Motor neuron (in vitro differentiated cells): ENCODE data around the gene MAGI2. TPM values are rescaled to one million over a fixed set of nuclear protein-coding genes. Genes with fewer than 3 reads are reported as not detected.
"Not testable (repeated sequence)": the region's sequence is repeated elsewhere in the genome, so short reads cannot be mapped to it uniquely, and the experiment has no call there.

Experiments
- ATAC-seq, 8 experiments: fragments of 200-7000 bp; cut with Tn5 transposase; replicated peaks in 6 of 8; 2 replicates each; pipeline ENCODE4 v1.8.0; 2021; ENCODE audit warnings: mild to moderate bottlenecking in 8 of 8, moderate library complexity in 8 of 8
- H3K27ac ChIP-seq, 2 donors: fragments of 250-450 bp; sonication (Bioruptor Pico); 2 replicates each; pipeline ENCODE4 v1.9.0; 2021; ENCODE audit warnings: antibody characterized with exemption in 2 of 2, mild to moderate bottlenecking in 2 of 2, moderate library complexity in 1 of 2
- H3K4me1 ChIP-seq, 2 donors: fragments of 250-450 bp; sonication (Bioruptor Pico); replicated peaks in 1 of 2; 2 replicates each; pipeline ENCODE4 v1.6.1; 2021; ENCODE audit warnings: antibody characterized with exemption in 2 of 2, mild to moderate bottlenecking in 2 of 2, moderate library complexity in 1 of 2
- H3K4me3 ChIP-seq, 5 donors: fragments of 250-450 bp; sonication (Bioruptor Pico); 2 replicates each; pipeline ENCODE4 v1.9.0; 2021; ENCODE audit warnings: antibody characterized with exemption in 5 of 5, mild to moderate bottlenecking in 5 of 5, moderate library complexity in 4 of 5
- WGBS, 10 experiments: fragments of 450-650 bp; shearing (Covaris generic); methylation state at CpG; one replicate each; pipeline ENCODE4 v1.0.0; 2022; 5-methylcytosine and 5-hydroxymethylcytosine counted together
- in situ Hi-C, 9 experiments: fragments of 400-800 bp; cut with MboI; loops; one replicate each; pipeline ENCODE4 v1.15.0; 2021; ENCODE audit warnings: low sequenced_read_pairs in 9 of 9, low pct_unique_long_range_greater_than_20kb in 2 of 9; ENCODE audit not compliant: unreplicated experiment in 9 of 9
- total RNA-seq, 8 experiments: library from RNA; unstranded; fragments of 300-600 nt; gene quantifications; 2 replicates each; pipeline versions ENCODE4 v1.2.3 to v1.2.4, GENCODE V29; 2022

The MAGI2 gene
- total RNA-seq, 8 experiments from 2014 or later, result 8.8 to 81.9 (median 28.2) TPM

DNA sequence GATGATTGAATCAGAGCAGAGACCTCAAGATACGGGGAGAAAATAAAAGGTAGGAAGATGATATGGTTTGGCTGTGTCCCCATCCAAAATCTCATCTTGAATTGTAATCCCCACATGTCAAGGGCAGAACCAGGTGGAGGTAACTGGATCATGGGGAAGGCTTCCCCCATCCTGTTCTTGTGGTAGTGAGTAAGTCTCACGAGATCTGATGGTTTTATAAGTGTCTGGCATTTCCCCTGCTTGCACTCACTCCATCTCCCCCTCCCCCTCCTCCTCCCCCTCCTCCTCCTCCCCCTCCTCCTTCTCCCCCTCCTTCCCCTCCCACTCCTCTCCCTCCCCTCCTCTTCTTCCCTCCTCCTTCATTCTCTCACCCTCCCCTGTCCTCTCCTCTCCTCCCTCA lies 950.2 kb downstream of the MAGI2 start:
- H3K27ac ChIP-seq, ATAC-seq, H3K4me3 ChIP-seq, H3K4me1 ChIP-seq: not testable (repeated sequence)
- 63 to 100% (median 100%) methylated on average over 1 of the region's 2 CpGs; no CpG with 5 or more reads in 7 of the 10 experiments for WGBS, 10 experiments
- in situ Hi-C loops, result loop anchor here in 1 of 9 experiments (25.0 kb wide), 1 partner anchor 434 kb away; no protein-coding TSS in a partner anchor

DNA sequence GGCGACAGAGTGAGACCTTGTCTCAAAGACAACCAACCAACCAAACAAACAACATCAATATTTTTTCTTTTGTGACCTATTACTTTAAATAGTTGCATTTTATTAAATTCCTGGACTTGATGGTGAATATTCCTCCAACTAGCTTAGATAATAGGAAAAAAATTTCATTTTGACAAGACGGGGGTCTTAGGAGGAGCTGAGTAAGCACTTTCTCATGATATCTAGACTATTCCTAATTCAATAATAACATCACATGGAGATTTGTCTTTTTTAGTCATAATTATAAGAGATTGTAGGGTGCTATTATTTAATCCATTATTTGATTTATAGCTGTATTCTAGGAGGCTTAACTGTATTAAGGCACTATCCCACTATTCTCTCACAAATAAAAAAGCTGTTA lies 952.4 kb downstream of the MAGI2 start:
- H3K4me1 ChIP-seq, result no peaks in the 10 kb centered on the region
- in situ Hi-C loops, result loop anchor here in 1 of 9 experiments (25.0 kb wide), 1 partner anchor 436 kb away; no protein-coding TSS in a partner anchor
- no peak overlapping the region for H3K27ac ChIP-seq
- no peak overlapping the region for H3K4me3 ChIP-seq
- ATAC-seq, result no peak
- WGBS, 10 experiments, result 79 to 100% (median 100%) methylated on average over 1 to 2 of the region's 2 CpGs; no CpG with 5 or more reads in 2 of the 10 experiments

DNA sequence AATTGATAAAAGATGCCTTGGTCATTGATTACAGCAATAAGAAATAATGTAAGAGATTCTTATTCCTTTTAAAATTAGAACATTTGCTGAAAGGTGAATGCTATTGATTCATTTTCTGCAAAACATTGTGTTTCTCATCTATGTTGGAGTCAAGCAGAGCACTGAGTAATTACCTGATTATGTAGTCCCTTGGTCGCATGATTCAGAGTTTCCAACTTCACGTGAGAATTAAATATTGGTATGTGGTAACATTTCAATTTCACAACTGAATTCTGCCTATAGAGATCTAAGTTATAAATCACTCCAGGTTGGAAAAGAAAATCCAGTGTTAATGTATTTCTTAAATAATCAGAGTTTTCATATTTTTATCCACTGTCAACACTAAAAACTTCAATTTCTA lies 953.5 kb downstream of the MAGI2 start:
- Histone ChIP-seq H3K4me3 (no peak overlapping the region), H3K4me1 (no peaks in the 10 kb centered on the region), H3K27ac (no peak overlapping the region)
- in situ Hi-C loops, result loop anchor here in 2 of 9 experiments (25.0 kb wide), 2 partner anchors 388 to 437 kb away; no protein-coding TSS in a partner anchor
- no peak for ATAC-seq
- 17 to 100% (median 70%) methylated on average over 1 to 2 of the region's 2 CpGs; no CpG with 5 or more reads in 1 of the 10 experiments for WGBS, 10 experiments

- Histone ChIP-seq H3K27ac (no peak overlapping the region), H3K4me3 (no peak overlapping the region), H3K4me1 (no peaks in the 10 kb centered on the region)
- in situ Hi-C loops, result loop anchor here in 1 of 9 experiments (25.0 kb wide), 1 partner anchor 387 kb away; no protein-coding TSS in a partner anchor
- WGBS, 10 experiments, result 60 to 100% (median 86%) methylated on average over 1 to 2 of the region's 2 CpGs; no CpG with 5 or more reads in 1 of the 10 experiments
- no peak for ATAC-seq
Observed at GRCh38 chr7:78499283-78499682, 954.2 kb downstream of the MAGI2 start.

GRCh38 chr7:78497728-78498427 lies 955.6 kb downstream of the MAGI2 start:
- Histone ChIP-seq H3K4me1 (no peaks in the 10 kb centered on the region), H3K4me3 (no peak overlapping the region), H3K27ac (no peak overlapping the region)
- 36 to 100% (median 71%) methylated on average over 1 to 4 of the region's 4 CpGs for WGBS, 10 experiments
- in situ Hi-C loops, result loop anchor here in 1 of 9 experiments (25.0 kb wide), 1 partner anchor 386 kb away; no protein-coding TSS in a partner anchor
- peak in 2 of 8 experiments; percentile 38 to 67 for ATAC-seq

- Histone ChIP-seq H3K4me3 (no peak overlapping the region), H3K4me1 (peaks cover 0 to 4% of the 10 kb centered on the region in 2 donors), H3K27ac (no peak overlapping the region)
- ATAC-seq, result no peak
- in situ Hi-C loops, result loop anchor here in 1 of 9 experiments (25.0 kb wide), 1 partner anchor 384 kb away; no protein-coding TSS in a partner anchor
- WGBS, 10 experiments, result 35 to 93% (median 63%) methylated on average over 2 to 4 of the region's 4 CpGs
Observed at GRCh38 chr7:78496096-78496630, 957.3 kb downstream of the MAGI2 start.

GRCh38 chr7:78493401-78493800 lies 960.1 kb downstream of the MAGI2 start:
- ATAC-seq, result no peak
- 76 to 100% (median 94%) methylated on average over 2 to 3 of the region's 3 CpGs for WGBS, 10 experiments
- H3K4me3 ChIP-seq, result no peak overlapping the region
- peaks cover 15 to 24% of the 10 kb centered on the region in 2 donors for H3K4me1 ChIP-seq
- in situ Hi-C loops, result loop anchor here in 1 of 9 experiments (25.0 kb wide), 1 partner anchor 381 kb away; no protein-coding TSS in a partner anchor
- H3K27ac ChIP-seq, result no peak overlapping the region

DNA sequence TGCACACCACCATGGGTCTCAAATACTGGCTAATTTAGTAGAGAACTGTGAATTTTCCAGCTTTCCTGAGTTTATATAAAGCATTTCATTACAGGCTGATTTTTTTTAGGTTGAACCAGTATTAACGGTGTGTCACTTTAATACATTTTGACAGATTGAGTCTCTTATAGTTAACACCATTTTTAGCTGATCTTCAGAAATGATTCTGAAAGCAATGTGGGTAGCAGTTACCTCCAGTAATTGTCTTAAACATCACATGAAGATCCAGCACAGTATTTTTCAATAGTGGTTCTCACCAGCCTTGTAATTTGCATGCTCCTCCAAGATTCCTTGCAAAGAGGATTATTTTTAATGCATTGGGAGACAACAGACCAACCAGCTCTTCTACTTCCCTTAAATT lies 961.3 kb downstream of the MAGI2 start:
- H3K4me1 ChIP-seq, result peaks cover 15 to 24% of the 10 kb centered on the region in 2 donors
- in situ Hi-C loops, result loop anchor here in 1 of 9 experiments (25.0 kb wide), 1 partner anchor 380 kb away; no protein-coding TSS in a partner anchor
- H3K27ac ChIP-seq, result no peak overlapping the region
- no peak overlapping the region for H3K4me3 ChIP-seq
- 57 to 100% (median 100%) methylated on average over 1 of the region's 1 CpG; no CpG with 5 or more reads in 4 of the 10 experiments for WGBS, 10 experiments
- ATAC-seq, result no peak

- Histone ChIP-seq H3K4me1 (peaks cover 15 to 24% of the 10 kb centered on the region in 2 donors), H3K4me3 (no peak overlapping the region), H3K27ac (no peak overlapping the region)
- in situ Hi-C loops, result loop anchor here in 1 of 9 experiments (25.0 kb wide), 1 partner anchor 378 kb away; no protein-coding TSS in a partner anchor
- ATAC-seq, result peak in 3 of 8 experiments; percentile 32 to 95 (median 71)
Observed at GRCh38 chr7:78490524-78490923, 962.9 kb downstream of the MAGI2 start.

DNA sequence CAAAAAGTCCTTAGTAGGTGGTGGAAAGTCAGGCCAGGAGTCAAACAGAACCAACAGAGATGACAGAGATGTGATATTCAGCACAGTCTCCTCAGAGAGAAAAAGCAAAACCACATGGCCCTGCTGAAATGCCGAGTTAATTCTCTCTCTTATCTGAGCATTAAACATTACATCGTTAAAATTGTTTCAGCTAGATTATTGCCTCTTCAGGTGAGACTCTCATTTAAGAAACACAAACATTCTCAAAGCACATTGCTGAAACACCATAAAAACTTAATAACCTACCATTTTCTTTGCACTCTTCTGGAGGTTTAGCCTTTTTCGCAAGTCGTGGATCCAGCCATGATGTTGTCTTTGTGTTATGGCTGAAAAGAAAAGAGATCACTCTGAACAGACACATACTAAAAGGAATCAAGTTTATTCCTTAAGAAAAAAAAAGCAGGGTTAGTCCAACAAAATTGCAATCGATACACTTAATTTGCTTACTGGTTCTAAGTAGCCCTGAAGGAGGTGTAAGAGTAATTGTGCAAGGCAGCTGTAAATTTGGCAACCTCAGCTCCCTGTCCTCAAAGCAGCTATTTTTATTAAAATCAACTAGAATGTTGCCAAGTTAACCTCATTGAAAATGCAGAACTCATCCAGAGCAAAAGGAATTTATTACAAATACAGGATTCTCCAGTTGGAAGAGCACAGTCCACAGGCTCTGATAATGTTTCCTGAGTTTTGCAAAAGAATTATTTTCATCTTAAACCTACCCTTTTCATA lies 963.8 kb downstream of the MAGI2 start:
- WGBS, 10 experiments, result 32 to 84% (median 57%) methylated on average over 1 to 5 of the region's 5 CpGs
- peak in 2 of 8 experiments; percentile 18 to 42 for ATAC-seq
- peaks cover 15 to 24% of the 10 kb centered on the region in 2 donors for H3K4me1 ChIP-seq
- H3K4me3 ChIP-seq, result peak overlapping the region in 1 of 5 donors; percentile 14
- peak overlapping the region in 1 of 2 donors; percentile 35 for H3K27ac ChIP-seq
- in situ Hi-C loops, result loop anchor here in 1 of 9 experiments (25.0 kb wide), 1 partner anchor 377 kb away; no protein-coding TSS in a partner anchor

GRCh38 chr7:78487464-78487863 lies 966.0 kb downstream of the MAGI2 start:
- in situ Hi-C loops, result loop anchor here in 1 of 9 experiments (25.0 kb wide), 1 partner anchor 375 kb away; no protein-coding TSS in a partner anchor
- Histone ChIP-seq H3K4me1 (peaks cover 15 to 24% of the 10 kb centered on the region in 2 donors), H3K27ac (no peak overlapping the region), H3K4me3 (no peak overlapping the region)
- ATAC-seq, result no peak
- whole genome bisulfite sequencing, 10 experiments, result 35 to 88% (median 69%) methylated on average over 1 to 5 of the region's 5 CpGs; no CpG with 5 or more reads in 1 of the 10 experiments

- in situ Hi-C loops, result loop anchor here in 1 of 9 experiments (25.0 kb wide), 1 partner anchor 367 kb away; no protein-coding TSS in a partner anchor
- ATAC-seq, result no peak
- Histone ChIP-seq H3K4me1 (no peaks in the 10 kb centered on the region), H3K27ac (no peak overlapping the region), H3K4me3 (no peak overlapping the region)
- WGBS, 10 experiments, result 71 to 100% (median 90%) methylated on average over 1 to 2 of the region's 2 CpGs; no CpG with 5 or more reads in 3 of the 10 experiments
Observed at GRCh38 chr7:78479348-78479747, 974.1 kb downstream of the MAGI2 start.
